Nephron (organoid): ENCODE results near the gene ACOT12.

Experiments
- H3K27ac Mint-ChIP-seq, 3 experiments: 2 replicates each; pipeline ENCODE4 v1.8.0; 2020; ENCODE audit warnings: mixed read lengths in 3 of 3, mild to moderate bottlenecking in 2 of 3, moderate library complexity in 1 of 3
- H3K27me3 Mint-ChIP-seq: 2 replicates; pipeline ENCODE4 v1.8.0; 2021; ENCODE audit warnings: low read depth, mild to moderate bottlenecking, moderate library complexity, mixed read lengths
- H3K36me3 Mint-ChIP-seq: 2 replicates; pipeline ENCODE4 v1.8.0; 2020; ENCODE audit warnings: low read depth, mixed read lengths
- H3K4me1 Mint-ChIP-seq: 2 replicates; pipeline ENCODE4 v1.8.0; 2020; ENCODE audit warnings: mixed read lengths
- H3K4me3 Mint-ChIP-seq, 3 experiments: 2 replicates each; pipeline ENCODE4 v1.8.0; 2020; ENCODE audit warnings: mild to moderate bottlenecking in 3 of 3, mixed read lengths in 3 of 3, moderate library complexity in 2 of 3
- H3K9me3 Mint-ChIP-seq: 2 replicates; pipeline ENCODE4 v1.8.0; 2020; ENCODE audit warnings: mixed read lengths
- CTCF ChIP-seq, 3 experiments: fragments of 200-600 bp; sonication (generic); IDR thresholded peaks; one replicate each; pipeline ENCODE4 v1.5.0; 2021; ENCODE audit warnings: antibody characterized with exemption in 3 of 3; ENCODE audit not compliant: unreplicated experiment in 3 of 3

ACOT12 gene

GRCh38 chr5:81335946-81336345, 58.0 kb downstream of the ACOT12 start:
- no peaks in the 10 kb centered on the region for H3K36me3 Mint-ChIP-seq
- H3K9me3 Mint-ChIP-seq: no peaks in the 10 kb centered on the region
- no peak overlapping the region for H3K27ac Mint-ChIP-seq
- no peak for TF ChIP-seq CTCF (IDR thresholded peaks at IDR 0.05; ENCODE audit: unreplicated experiment in 3 of 3)
- no peaks in the 10 kb centered on the region for H3K27me3 Mint-ChIP-seq
- H3K4me1 Mint-ChIP-seq: no peaks in the 10 kb centered on the region
- no peak overlapping the region for H3K4me3 Mint-ChIP-seq

GRCh38 chr5:81334304-81335061, 59.5 kb downstream of the ACOT12 start:
- TF ChIP-seq CTCF (IDR thresholded peaks at IDR 0.05; ENCODE audit: unreplicated experiment in 3 of 3): no peak
- H3K27ac Mint-ChIP-seq: no peak overlapping the region

GRCh38 chr5:81326554-81326953, 67.4 kb downstream of the ACOT12 start:
- Mint-ChIP-seq H3K4me3 (no peak overlapping the region), H3K27me3 (no peaks in the 10 kb centered on the region), H3K9me3 (no peaks in the 10 kb centered on the region), H3K36me3 (no peaks in the 10 kb centered on the region), H3K4me1 (no peaks in the 10 kb centered on the region), H3K27ac (no peak overlapping the region)
- no peak for TF ChIP-seq CTCF (IDR thresholded peaks at IDR 0.05; ENCODE audit: unreplicated experiment in 3 of 3)

More at GRCh38 chr5:81334304-81335061, 59.5 kb downstream of the ACOT12 start:
- Mint-ChIP-seq H3K4me1 (no peaks in the 10 kb centered on the region), H3K36me3 (no peaks in the 10 kb centered on the region), H3K27me3 (no peaks in the 10 kb centered on the region), H3K9me3 (no peaks in the 10 kb centered on the region), H3K4me3 (no peak overlapping the region)

GRCh38 chr5:81317536-81317935, 76.4 kb downstream of the ACOT12 start:
- Mint-ChIP-seq H3K4me1 (no peaks in the 10 kb centered on the region), H3K36me3 (peaks cover 15% of the 10 kb centered on the region), H3K4me3 (no peak overlapping the region), H3K9me3 (peaks cover 3% of the 10 kb centered on the region), H3K27ac (no peak overlapping the region), H3K27me3 (peaks cover 4% of the 10 kb centered on the region)
- TF ChIP-seq CTCF (IDR thresholded peaks at IDR 0.05; ENCODE audit: unreplicated experiment in 3 of 3): no peak

- Mint-ChIP-seq H3K36me3 (peaks cover 19% of the 10 kb centered on the region), H3K9me3 (peaks cover 3% of the 10 kb centered on the region), H3K27me3 (peaks cover 4% of the 10 kb centered on the region), H3K27ac (no peak overlapping the region), H3K4me1 (no peaks in the 10 kb centered on the region), H3K4me3 (no peak overlapping the region)
- TF ChIP-seq CTCF (IDR thresholded peaks at IDR 0.05; ENCODE audit: unreplicated experiment in 3 of 3): no peak
These were observed 77.4 kb downstream of the ACOT12 start for GRCh38 chr5:81316571-81316970.

- H3K9me3 Mint-ChIP-seq: peaks cover 3% of the 10 kb centered on the region
- no peak overlapping the region for H3K27ac Mint-ChIP-seq
- no peaks in the 10 kb centered on the region for H3K4me1 Mint-ChIP-seq
- H3K36me3 Mint-ChIP-seq: peaks cover 24% of the 10 kb centered on the region
- H3K4me3 Mint-ChIP-seq: no peak overlapping the region
- peaks cover 4% of the 10 kb centered on the region for H3K27me3 Mint-ChIP-seq
- TF ChIP-seq CTCF (IDR thresholded peaks at IDR 0.05; ENCODE audit: unreplicated experiment in 3 of 3): no peak
These were observed 78.1 kb downstream of the ACOT12 start for GRCh38 chr5:81315830-81316229.
